ENCODE data around the gene ZNF83.
"Not testable (repeated sequence)": the region's sequence is repeated elsewhere in the genome, so short reads cannot be mapped to it uniquely, and the experiment has no call there.

ZNF83 gene

DNA sequence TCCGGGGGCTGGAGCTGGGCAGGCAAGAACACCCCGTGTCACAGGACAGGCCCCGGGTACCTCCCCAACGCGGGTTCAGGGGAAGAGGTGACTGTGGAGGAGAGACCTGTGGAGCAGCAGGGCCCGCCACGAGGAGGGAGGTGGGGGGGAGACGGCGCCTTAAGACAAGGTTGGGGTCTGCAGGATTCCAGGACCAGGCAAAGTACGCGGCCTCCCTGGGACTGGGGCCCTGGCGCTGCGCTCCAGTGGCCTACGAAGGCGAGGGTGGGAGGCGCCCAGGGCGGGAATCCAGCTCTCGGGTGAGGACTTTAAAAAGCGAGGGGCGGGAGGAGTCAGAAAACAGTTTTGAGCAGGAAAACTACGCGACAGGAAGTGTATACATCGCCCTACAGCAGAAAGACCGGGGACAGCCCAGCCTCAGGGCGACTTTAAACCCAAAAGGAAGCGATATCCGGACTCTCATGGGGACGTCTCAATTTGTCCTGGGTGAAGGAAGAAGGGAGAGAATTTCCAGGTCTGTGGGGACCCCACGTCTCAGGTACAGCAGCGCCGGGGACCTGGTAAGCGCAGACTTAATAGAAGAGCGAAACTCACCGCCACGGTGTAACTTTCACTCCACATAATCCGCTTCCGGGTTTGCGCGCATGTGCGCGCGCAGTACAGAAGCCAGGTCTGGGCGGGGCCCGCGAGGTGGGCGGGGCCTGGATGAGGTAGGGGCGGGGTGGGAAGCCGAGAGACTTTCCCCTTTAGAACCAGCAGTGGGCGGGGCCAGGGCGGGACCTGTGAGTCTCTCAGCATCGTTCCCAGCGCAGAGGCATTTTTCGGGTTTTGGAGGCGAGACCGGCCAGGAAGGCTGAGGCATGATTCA lies at the start of gene ZNF83:
TSS of gene ZNF83 (minus strand) at position 638 of the 868 bp plus-strand sequence.
- peak; percentile 86 to 90 for DNase-seq (ENCODE audit: low read depth in 1 of 2, low spot score in 1 of 2)

DNA sequence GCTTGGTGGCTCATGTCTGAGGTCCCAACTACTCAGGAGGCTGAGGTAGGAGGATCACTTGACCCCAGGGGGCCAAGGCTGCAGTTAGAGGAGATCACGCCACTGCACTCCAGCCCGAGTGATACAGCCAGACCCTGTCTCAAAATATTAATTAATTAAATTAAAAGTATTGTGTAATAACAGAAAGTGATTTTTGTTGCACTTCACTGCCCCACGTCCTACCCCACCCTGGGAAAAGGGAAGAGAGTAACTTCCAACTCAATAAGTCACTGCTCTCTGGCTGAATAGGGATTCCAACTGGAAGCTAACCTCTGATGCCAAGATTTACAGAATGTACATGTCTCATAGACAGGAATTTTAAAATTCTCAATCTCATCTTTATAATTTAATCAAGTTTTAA lies 49.5 kb upstream of the ZNF83 start:
- no peak for DNase-seq (ENCODE audit: low read depth in 1 of 2, low spot score in 1 of 2)

DNA sequence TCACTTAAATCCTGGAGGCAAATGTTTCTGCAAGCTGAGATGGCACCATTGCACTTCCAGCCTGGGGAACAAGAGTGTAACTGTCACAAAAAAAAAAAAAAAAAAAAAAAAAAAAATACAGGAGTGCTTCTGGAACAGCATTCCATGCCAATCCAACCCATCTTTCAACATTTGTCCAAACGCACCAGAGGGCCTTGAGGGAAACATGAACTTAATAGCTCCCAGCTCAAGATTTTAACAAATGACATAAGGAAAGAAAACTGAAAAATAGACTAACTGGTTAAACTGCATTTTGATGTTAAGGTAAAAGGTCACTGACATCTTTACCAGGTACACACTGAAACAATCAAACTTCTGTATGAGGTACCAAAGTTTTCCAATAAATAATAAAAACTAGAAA lies 47.7 kb upstream of the ZNF83 start:
- no peak for DNase-seq (ENCODE audit: low read depth in 1 of 2, low spot score in 1 of 2)

DNA sequence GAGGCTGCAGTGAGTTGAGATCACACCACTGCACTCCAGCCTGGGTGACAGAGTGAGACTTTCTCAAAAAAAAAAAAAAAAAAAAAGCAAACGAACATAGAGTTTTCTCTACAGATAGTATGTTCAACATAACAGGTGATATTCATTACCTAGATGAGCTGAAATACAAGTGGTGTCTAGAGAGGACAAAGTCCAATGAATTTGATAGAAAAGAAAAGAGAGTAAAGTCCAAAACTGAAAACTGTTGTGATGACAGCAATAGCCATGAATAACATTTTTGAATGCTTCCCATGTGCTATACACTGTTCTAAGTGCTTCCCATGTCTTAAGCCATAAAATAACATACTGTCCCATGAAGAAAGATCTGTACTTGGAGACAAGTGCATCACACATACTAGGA lies 43.1 kb upstream of the ZNF83 start:
- not testable (repeated sequence) for DNase-seq (ENCODE audit: low read depth in 1 of 2, low spot score in 1 of 2)

DNA sequence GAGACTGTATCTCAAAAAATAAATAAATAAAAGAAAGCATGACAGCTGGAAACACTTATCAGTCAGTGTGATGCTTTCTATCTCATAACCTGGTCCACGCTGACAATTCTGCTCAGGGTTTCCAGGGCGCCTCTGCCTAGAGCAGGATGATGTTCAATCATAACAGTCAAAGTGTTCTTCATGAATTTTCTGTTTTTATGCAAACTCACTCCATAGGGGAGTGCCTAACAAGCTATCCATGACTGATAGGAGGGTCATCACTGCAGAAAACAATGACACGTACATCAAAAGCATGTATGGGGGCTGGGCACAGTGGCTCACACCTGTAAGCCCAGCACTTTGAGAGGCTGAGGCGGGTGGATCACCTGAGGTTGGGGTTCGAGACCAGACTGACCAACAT lies 41.4 kb upstream of the ZNF83 start:
- no peak for DNase-seq (ENCODE audit: low read depth in 1 of 2, low spot score in 1 of 2)

DNA sequence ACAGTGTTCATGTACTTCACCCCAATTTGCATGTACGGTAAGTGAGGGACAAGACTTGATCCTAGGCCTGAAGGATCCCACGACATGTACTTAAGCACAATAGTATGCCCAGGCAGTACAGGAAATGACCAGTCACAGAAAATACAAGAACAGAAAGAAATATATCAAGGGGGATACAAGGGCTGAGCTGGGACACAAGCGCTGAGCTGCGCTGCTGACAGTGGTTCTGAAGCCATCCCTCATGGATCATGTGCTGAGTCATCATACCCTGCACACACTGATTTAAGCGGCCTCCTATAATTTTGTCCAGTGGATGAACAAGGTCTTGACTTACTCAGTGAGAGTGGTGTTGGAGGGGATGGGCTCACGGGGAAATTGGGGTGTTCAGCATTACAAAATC lies 37.1 kb upstream of the ZNF83 start:
- DNase-seq (ENCODE audit: low read depth in 1 of 2, low spot score in 1 of 2), result not testable (repeated sequence)

DNA sequence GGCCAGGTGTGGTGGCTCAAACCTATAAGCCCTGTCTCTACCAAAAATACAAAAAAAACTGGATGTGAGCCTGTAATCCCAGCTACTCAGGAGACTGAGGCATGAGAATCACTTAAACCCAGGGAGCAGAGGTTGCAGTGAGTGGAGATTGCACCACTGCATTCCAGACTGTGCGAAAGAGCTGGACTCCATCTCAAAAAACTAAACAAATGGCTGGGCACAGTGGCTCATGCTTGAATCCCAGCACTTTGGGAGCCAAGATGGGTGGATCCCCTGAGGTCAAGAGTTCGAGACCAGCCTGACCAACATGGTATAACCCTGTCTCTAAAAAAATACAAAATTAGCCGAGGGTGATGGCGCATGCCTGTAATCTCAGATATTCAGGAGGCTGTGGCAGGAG lies 34.9 kb upstream of the ZNF83 start:
- DNase-seq (ENCODE audit: low read depth in 1 of 2, low spot score in 1 of 2), result no peak

DNA sequence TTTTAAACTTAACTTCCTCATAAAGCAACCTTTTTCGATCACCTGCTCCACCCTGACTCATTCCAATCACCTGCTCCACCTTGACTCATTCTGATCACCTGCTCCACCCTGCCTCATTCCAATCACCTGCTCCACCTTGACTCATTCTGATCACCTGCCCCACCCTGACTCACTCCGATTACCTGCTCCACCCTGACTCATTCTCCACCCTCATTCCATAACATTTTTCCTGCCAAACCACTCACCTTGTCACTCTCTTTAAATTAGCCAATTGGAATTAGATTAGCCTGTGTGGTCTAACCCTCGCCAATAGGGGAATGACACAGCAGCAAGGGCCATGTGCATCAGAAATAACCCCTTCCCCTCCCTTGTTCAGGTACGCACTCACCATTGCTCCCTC lies 31.9 kb upstream of the ZNF83 start:
- DNase-seq (ENCODE audit: low read depth in 1 of 2, low spot score in 1 of 2), result no peak

DNA sequence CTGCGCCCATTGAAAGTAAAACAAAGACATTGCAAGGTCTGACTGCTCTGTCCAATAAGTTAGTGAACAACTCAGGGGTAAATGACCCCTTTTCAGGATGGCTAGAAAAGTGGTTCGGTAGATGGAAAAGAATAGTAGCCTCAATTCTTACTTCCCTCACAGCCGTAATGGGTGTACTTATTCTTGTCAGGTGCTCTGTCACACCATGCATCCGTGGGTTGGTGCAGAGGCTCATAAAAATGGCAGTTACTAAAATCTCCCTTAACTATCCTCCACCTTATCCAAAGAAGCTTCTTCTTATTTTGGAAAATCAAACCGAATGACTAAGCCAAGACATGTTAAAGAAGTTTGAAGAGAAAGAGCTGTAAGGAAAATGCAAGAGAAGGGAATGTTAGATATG lies 31.4 kb upstream of the ZNF83 start:
- DNase-seq (ENCODE audit: low read depth in 1 of 2, low spot score in 1 of 2), result no peak

DNA sequence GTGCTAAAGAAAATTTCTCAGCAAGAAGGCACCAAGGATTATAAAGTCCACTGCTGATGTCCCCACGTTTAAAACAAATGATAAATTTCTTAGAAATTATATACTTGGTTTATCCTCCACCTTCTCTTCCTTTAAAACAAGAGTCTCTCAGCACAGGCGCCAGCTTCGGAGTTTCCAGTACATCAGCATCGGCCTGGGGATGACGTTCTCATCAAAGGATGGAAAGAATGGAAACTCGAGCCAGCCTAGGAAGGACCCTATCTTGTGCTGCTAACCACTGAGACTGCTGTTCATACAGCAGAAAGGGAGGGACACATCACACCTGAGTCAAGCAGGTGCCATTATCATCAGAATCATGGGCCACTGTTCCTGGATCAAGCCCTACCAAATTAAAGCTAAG lies 29.8 kb upstream of the ZNF83 start:
- no peak for DNase-seq (ENCODE audit: low read depth in 1 of 2, low spot score in 1 of 2)

DNA sequence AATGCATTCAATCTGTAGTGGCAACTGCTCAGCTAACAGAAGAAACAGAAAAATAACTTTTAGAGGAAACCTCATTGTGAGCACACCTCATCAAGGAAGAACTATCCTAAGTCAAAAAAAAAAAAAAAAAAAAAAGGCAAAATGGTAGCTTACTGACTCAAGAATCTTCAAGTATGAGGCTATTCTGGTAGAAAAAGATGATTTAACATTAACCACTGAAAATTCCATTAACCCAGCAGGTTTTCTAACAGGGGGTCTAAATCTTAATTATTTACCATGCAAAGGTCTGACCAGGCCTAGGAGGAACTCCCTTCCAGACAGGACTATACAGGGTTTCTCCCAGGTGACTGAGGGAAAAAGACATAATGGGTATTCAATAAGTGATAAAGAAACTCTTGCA lies 28.4 kb upstream of the ZNF83 start:
- DNase-seq (ENCODE audit: low read depth in 1 of 2, low spot score in 1 of 2), result no peak

DNA sequence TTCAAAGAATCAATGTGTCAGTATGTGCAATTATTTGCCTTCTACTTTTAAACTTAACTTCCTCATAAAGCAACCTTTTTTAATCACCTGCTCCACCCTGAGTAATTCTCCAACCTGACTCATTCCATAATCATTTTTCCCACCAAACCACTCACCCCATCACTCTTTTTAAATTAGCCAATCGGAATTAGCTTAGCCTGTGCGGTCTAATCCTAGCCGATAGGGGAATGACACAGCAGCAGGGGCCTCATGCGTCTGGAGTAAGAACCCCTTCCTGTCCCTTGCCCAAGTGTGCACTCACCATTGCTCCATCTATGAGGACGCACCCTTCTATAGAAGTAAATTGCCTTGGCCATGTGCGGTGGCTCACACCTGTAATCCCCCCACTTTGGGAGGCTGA lies 27.4 kb upstream of the ZNF83 start:
- DNase-seq (ENCODE audit: low read depth in 1 of 2, low spot score in 1 of 2), result no peak

DNA sequence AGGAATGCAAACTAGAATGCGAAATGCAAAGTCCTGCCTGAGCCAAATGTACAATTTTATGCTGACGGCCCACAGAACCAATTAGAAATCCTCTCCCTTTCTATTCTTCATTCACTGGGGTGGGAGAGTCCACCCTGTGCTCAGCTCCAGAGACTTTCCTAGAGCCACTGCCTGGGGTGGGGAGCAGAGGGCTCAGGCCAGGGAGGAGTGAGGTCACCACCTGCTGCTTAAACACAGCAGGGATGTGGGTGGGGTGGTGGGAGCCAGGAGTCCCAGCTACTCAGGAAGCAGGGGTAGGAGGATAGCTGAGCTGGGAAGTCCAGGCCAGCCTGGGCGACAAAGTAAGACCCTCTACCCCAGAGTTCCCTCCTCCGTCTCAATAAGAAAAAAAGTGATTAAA lies 26.9 kb upstream of the ZNF83 start:
- DNase-seq (ENCODE audit: low read depth in 1 of 2, low spot score in 1 of 2), result no peak

DNA sequence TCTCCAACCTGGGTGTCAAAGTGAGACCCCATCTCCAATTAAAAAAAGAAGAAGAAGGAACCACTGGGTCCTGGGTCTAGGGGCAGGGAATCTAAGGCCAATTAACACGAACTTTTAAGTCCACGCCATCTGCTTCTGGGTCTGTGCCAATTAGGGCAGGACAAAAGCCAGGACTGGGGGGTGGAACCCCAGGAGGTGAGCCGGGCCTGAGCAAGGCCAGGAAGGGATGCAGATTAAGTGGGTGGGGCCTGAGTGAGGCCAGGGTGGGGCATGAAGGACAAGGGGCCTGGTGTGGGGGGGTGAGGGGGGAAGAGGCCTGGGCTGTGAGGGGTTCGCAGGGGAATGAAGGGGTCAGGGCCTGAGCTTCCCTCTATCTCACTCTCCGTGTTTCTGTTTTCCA lies 26.3 kb upstream of the ZNF83 start:
- no peak for DNase-seq (ENCODE audit: low read depth in 1 of 2, low spot score in 1 of 2)

DNA sequence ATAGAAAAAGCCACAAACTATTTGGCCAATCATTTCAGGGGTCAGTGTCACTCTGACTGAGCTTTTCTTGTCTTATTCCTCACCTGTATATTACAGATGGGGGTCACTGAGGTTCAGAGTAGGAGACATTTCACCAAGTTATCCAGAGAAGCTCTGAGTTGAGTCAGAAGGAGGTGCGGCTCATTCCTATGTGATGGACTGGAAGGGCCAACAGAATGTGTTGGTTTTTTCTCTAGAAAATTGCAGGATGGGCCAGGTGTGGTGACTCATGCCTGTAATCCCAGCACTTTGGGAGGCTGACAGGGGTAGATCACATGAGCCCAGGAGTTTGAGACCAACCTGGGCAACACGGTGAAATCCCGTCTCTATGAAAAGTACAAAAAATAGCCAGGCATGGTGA lies 24.5 kb upstream of the ZNF83 start:
- no peak for DNase-seq (ENCODE audit: low read depth in 1 of 2, low spot score in 1 of 2)

DNA sequence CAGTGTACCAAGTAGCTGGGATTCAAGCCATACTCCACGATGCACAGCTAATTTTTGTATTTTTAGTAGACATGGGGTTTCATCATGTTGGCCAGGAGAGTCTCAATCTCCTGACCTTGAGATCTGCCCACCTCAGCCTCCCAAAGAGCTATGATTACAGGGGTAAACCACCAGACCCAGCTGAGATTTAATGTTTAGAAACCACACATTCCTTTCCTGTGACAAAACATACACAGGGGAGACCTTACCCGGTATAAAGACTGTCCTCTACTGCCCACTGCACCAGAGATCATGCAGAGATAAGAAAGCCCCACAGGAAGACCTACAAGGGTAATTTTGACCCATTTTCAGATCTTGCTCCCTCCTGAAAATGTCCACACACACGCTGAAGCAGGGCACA lies 22.8 kb upstream of the ZNF83 start:
- DNase-seq (ENCODE audit: low read depth in 1 of 2, low spot score in 1 of 2), result no peak

DNA sequence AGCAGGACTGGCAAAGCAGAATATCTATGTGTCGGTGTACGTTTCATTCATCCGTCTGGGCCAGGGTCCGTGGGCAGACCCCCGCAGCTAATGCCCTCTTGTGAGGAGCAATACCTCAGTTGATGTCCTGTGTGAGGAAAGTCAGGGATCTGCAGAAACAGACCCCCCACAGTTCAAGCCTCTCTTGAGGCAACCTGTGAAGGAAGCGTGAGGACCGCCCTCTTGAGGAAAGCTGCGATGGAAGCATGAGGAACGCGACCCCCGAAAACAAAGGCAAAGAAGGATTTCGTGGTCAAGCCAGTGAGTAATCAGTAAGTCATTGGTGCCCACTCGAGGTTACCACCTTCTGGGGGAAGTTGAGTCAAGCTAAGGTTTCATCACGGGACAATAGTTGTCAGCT lies 20.9 kb upstream of the ZNF83 start:
- DNase-seq (ENCODE audit: low read depth in 1 of 2, low spot score in 1 of 2), result no peak

DNA sequence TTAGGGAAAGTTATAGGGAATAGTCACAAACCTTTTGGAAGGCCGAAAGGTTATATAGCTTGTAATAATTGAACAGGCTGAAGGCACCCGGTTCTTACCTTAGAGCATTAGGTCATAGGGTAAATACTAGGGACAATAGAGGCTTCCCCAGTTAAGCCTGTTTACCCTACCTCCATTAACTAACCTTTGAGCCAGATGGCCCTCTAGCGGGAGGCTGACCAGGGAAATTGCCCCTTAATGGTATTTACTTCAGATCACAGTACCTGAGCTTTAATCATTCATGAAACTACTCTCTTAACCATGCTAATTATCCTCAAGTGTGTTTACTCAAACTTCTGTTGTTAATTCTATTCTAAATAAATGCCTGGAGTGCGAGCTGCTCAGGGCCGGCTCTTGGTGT lies 20.4 kb upstream of the ZNF83 start:
- DNase-seq (ENCODE audit: low read depth in 1 of 2, low spot score in 1 of 2), result no peak

DNA sequence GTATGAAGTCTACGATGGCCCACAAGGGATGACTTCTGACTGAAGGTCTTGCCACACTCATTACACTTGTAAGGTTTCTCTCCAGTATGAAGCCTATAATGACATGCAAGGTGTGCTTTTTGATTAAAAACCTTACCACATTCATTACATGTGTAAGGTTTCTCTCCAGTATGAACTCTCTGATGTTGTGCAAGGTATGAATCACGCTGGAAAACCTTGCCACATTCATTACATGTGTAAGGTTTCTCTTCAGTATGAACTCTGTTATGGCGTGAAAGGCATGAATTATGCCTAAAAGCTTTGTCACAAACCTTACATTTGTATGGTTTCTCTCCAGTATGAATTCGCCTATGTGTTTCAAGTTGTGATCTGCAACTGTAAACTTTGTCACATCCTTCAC lies 15.0 kb upstream of the ZNF83 start:
- no peak for DNase-seq (ENCODE audit: low read depth in 1 of 2, low spot score in 1 of 2)

DNA sequence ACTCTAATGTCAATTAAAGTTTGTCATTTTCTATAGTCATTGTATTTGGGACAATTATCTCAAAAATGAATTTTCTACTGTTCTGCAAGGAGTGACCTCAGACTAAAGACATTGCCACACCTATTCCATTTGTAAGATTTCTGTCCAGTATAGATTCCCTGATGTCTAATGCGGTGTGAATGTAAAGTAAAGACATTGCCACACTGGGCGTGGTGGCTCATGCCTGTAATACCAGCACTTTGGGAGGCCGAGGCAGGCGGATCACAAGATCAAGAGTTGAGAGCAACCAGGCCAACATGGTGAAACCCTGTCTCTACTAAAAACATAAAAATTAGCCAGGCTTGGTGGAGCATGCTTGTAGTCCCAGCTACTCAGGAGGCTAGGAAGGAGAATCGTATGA lies 13.8 kb upstream of the ZNF83 start:
- no peak for DNase-seq (ENCODE audit: low read depth in 1 of 2, low spot score in 1 of 2)

DNA sequence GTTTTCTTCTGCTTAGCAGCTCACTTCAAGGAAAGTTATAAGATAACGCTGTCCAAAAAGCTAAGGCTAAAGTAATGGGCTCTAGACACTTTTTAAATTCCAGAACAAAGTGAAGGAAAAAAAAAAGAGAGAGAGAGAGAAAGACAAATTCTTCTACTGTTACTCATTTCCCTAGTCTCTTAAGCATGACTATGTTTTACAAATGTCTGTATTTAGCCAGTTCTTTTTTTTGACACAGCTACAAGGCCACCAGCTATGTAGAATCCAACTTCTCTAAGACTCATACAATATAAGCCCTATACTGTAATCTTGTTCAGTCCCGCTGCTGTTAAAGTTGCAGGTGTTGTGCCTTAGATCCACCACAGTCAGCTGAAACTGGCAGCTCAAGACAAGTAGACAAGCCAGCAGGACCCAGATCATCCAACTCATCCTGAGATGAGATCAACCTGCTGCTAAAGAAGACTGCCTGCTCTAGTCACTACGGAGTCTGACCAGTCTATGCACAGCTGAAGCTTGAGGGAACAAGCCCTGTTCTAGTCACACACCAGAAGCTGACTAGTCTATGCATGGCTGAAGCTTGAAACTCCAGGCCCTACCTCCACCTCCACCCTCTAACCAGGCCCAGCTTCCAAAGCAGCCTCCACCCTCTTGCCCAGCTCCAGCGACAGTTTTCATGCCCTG lies 10.3 kb upstream of the ZNF83 start:
- DNase-seq (ENCODE audit: low read depth in 1 of 2, low spot score in 1 of 2), result no peak

DNA sequence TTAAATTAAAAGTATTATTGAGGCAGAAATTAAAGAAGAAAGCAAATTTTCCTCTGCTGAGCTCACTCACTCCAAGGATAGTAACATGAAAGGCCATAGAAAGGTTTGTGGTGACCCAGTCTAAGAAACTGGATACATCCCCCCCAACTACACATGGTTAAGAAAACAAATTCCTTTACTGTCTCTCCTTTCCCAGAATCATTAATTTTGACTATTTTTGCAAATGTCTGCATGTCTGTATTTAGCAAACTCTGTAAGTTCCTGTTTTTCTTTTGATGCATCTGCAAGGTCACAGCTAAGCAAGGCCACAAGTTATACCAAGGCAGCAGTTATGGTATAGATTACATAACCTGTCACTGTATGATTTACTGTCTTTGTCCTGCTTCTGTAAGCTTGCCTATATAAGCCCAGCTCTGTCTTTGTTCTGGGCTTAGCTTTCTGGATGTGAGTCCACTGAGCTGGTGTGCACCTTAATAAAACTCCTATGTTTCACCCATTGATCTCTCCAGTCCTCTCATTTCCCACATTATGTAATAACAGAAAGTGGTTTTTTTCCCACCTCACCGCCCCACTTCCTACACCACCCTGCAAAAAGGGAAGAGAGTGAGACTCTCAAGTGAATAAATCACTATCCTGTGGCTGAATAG lies 8.5 kb upstream of the ZNF83 start:
- DNase-seq (ENCODE audit: low read depth in 1 of 2, low spot score in 1 of 2), result no peak

All from activated CD4-positive, alpha-beta T cell treated with anti-CD3 and anti-CD28 coated beads, Interleukin-2, amount 50 U/mL, for 24 hours (primary cell).